NCI-H524 (cell line): ENCODE measurements around the gene BRSK2.

ENCODE experiments used
- DNase-seq, 2 experiments: peaks; one replicate each; lab custom pipeline; 2025; lab: John Stamatoyannopoulos, UW

Gene BRSK2

DNA sequence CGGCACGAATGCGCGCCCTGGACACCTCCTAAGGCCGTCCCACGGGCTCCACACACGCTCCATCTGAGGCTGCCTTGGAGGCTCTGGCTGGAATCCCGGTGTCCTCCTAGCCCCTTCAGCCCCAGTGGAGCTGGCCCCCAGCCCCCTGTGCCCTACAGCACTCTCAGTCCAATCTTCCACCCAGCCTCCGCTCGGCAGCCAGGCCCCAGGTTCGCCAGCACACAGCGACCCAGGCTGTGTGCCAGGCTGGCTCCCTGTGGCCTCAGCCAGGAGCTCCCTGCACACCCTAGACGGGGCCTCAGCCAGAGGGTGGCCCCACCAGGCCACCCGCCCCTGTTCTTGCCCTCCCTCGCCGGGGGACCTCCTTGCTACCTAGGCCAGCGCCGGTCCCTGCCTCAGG is 78.3 kb downstream of the BRSK2 start:
- DNase-seq, result no peak

GRCh38 chr11:1468473-1469066 is 78.8 kb downstream of the BRSK2 start:
- no peak for DNase-seq

DNA sequence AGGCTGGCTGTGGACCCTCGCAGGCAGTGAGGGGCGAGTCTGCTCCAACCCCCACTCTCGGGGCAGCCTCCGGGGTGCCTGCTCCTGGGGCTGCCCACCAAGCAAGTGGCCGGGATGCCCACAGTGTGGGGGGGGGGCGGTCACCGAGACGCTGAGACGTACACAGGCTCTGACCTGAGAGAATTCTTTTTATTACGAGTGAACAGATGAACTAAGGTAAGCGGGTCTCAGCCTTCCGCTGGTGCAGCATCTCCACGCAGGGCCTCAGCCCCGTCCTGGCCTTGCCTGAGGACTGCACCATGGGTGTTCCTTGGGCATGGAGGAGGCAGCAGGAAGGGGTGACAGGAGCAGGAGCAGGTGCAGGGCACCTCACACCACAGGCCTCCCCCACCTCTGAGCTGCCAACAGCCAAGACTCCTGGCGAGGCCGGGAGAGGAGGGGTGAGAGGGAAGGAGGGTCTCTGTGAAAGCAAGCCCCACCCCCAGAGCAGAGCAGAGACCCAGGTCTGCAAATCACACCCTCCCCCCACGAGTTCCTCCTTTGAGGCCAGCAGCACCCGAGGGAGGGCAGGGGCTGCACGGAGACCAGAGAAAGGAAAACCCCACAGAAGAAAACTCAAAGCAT is 79.7 kb downstream of the BRSK2 start:
- DNase-seq, result no peak

DNA sequence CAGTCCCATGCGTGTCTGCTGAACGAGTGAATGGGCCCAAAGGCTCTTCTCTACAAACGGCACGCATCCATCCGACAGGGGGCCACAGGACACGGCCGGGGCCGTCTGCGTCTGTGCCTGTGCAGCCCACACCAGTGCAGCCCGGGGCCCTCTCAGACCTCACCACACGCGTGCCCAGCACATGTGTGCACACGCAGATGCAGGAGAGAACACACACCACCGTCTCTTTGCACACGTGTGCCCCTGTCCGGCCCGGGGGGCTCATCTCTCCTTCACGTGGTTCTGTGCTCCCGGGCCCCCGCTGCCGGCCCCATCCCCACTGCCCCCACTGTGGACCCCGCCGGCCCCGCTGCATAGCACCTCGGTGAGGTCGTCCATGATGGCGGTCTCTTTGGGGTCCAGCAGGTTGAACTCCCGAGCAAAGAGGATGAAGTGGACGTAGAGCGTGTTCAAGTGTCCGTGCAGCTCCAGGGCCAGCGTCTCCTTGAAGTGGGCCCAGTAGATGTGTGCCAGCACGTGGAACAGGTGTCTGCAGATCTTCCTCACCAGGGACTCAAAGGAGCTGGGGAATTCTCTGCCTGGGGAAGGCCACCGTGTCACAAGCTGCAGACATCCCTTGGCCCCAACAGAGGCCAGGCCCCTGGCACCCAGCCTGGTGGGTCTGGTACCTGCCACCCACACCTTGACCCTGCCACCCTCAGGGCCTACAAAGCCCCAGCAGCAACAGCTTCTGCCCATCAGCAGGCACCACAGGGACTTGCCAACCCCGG is 80.4 kb downstream of the BRSK2 start:
- DNase-seq, result no peak

DNA sequence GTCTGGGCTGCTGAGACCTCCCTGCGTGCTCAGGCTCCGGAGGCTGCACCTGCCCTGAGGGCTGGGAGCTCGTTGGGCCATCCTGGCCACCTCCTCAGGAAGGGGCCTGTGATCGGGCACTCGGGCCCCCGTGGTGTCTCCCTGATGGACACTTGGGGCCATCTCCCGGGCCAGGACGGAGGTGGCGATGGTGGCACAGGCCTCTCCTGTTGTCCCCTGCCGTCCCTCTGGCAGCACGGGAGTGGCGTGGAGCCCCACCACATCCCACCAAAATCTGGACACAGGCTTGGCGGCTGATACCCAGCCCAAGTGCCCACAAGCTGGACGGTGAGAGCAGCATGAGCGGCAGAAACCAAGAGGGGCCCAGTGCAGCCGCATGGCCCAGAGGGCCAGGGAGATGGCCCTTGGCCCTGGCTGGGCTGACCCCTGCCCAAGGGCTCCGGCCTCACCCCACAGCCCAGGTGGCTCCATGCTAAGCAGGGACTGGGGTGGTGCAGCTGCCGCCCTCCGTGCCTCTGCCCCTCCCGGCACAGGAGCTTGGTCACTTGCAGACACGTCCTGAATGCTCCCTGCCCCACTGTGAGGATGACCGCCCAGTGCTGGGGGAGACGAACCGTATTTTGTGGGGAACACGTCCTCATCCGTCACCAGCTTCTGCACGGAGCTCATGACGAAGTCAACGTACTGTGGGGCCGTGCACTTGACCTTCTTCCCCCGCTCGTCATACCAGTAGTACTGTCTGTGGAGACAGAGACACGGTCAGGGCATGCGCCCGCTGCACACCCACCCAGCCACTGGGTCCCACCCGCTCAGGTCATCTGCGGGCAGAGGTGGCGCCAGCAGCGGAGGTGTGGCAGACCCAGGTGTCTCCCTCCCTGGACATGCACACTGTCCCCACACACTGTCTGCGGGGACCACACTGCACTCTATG is 81.2 kb downstream of the BRSK2 start:
- no peak for DNase-seq

DNA sequence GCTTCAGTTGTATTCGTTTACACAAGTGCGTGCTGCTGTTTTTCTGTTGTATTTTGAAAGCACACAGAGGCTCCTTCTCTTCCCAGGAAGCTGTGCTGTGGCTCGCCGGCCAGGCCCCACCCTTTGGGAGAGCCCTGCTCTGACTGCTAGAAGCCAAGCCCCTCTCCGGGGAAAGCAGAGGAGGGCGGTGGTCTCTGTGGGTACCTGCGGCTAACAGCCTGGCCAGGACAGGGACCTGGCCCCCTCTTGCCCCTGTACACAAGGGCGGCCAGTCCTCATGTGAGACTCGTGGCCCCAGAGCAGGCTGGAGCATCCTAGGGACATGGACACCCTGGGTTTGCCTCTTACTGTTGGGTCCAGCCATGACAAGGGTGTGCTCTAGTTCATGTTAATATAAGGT is 82.0 kb downstream of the BRSK2 start:
- DNase-seq, result no peak

- DNase-seq, result no peak
Observed at GRCh38 chr11:1472180-1473005, 82.7 kb downstream of the BRSK2 start.

DNA sequence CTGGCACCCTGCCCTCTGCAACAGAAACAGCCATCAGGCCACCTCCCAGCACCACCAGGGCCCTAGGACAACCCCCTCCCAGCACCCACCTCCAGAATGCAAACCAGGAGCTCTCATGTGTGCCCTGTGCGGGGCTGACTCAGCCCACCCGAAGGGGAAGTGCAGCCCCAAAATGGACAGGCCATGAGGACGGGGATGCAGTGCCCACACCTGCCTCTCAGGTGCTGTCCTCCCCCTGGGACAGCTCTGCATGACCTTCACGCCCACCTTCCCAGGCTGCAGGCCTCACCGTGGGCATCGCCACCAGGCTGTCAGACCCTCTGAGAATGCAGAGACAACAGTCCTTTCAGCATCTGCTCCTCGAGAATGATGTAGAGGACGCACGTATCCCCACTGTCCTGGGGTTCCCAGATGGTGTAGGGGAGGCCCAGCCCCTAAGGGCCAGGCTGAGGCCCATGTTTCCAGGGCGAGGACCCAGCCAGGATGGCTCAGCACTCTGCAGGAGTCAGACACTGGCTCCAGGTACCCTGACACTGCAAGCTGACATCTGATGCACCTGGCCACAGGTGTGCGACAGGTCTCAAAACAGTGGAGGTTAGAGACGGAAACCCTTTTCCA is 83.4 kb downstream of the BRSK2 start:
- DNase-seq, result no peak

GRCh38 chr11:1473786-1474185 is 84.1 kb downstream of the BRSK2 start:
- DNase-seq, result no peak

DNA sequence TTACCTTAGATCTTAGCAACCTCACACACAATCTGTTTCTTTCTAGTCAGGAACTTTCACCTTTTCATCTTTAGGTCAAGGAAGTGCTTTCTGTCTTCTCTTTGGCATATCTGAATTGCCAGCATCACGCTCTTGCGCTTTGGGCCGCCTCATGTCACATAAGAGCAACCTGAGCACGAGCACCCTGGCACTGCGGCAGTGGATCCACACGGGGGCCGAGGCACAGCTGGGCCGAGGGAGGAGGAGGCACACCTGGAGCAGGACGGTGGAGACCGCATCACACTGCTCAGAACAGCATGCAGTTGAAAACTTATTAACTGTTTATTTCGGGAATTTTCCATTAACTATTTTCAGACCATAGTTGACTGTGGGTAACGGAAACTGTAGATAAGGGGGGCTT is 86.1 kb downstream of the BRSK2 start:
- DNase-seq, result no peak

- DNase-seq, result no peak
Observed at GRCh38 chr11:1476940-1477736, 87.4 kb downstream of the BRSK2 start.

- no peak for DNase-seq
Observed at GRCh38 chr11:1478011-1478410, 88.3 kb downstream of the BRSK2 start.

DNA sequence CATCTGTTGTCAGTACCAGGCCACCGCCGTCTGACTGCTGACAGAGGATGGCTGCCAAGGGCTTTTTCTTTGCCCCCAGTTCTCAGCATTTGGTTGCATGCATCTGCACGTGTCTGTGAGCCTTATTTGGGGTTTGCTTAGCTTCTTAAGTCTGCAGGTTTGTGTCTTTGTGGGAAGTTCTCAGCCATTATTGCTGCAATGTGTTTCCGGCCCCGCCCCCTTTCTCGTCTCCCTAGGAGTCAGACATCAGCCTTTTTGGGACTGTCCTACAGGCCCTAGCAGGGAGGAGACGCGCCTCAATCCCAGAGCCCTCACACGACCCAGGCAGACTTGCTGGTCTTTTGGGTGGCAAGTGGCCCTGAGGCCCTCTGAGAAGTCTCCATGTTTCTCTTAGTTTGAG is 88.8 kb downstream of the BRSK2 start:
- no peak for DNase-seq

DNA sequence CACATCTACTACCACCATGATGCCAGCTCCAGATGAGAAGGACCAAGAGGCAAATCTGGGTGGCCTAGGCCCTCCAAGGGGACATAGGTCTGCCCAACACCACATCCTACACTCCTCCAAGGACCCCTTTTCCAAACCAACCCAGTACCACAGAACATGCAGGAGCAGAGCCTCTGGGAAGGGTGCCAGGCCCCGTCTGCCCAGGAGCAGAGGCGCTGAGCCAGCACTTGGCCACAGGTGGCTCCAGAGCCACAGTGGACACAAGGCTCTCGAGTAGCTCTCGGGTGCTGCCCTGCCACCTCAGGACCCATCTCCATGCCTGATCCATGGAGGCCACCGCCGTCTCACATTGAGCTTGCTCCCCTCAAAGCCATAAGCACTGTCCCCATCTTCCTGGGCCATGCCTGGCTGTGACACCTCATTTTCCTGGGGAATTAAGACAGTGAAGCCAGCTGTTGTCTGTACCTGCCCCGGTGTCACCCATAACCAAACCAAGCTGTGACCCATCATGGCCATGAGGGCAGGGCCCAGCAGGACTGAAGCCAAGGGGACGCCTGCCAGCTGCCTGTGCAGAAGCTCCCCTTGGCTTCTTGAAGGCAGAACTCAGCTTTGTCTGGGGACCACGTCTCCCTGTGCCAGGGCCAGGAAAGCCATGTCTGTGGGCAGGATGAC is 89.4 kb downstream of the BRSK2 start:
- no peak for DNase-seq

- no peak for DNase-seq
Observed at GRCh38 chr11:1479678-1480118, 90.0 kb downstream of the BRSK2 start.

DNA sequence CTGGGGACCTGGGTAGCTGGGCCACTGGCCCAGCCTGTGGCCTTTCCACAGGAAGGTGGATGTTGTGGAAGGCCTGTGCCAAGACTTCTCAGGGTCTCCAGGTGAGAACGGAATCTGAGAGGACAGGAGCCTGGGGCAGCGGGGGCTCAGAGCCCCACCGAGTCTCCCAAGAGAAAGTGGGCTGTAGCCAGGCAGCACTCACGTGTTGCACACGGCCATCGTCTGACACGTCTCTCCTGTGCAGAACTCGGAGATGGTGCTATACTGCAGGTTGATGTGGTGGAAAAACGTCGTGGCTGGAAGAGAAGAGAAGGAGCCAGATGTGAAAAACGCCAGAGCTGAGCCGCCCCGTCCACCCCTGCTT is 90.4 kb downstream of the BRSK2 start:
- DNase-seq, result no peak

DNA sequence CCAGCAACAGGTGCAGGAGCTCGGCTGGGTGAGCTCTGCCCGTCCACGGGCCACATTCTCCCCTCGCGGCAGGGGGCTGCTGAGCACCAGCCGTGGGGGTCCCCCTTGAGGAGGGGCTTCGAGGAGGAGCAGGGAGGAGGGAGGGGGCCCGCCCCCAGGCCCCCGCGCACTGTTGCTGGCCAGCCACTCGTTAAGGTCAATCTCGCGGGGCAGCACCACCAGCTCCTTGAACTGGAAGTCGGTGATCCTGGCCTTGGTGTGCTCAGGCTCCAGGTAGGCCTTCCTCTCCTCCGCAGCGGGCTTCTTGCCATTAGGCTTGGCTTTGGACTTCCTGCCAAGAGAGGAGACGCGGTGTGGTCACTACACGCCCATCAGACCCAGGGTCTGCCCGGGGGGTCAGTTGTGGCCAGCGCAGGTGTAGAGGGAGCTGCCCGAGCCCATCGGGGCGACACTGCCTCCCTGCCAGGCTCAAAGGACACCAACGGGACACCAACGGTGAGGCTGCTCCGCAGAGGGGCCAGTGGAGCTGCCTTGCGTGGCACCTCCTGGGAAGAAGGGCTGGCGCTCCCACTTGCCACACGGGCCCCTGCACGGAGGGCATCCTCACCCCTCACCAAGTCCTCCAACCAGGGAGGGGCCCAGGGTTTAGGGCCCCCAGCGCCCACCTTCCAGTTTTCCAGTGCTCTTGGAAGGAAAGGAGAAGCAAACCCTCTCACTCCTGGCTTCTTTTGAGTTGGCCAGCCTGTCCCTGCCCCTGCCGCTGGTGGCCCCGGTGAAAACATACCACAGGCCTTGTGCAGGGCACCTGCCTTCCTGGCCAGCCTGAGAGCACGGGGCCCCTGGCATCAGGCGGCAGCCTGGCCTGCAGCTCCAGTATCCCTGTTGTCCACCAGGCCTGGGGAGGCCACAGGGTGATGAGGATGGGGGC is 91.1 kb downstream of the BRSK2 start:
- DNase-seq, result no peak

- DNase-seq, result no peak
Observed at GRCh38 chr11:1481483-1481825, 91.7 kb downstream of the BRSK2 start.
